Ascending aorta (tissue), 2 donors: ENCODE results near the gene YOD1. TPM values are rescaled to one million over a fixed set of nuclear protein-coding genes. Genes with fewer than 3 reads are reported as not detected.

Experiments used
- DNase-seq, 2 donors: peaks; one replicate each; pipeline ENCODE4 v3.0.0-alpha.2; 2019; ENCODE audit warnings: low spot score in 2 of 2
- H3K27ac ChIP-seq, 2 donors: fragments of 200-600 bp; sonication (generic); one replicate each; pipeline ENCODE4 v1.5.1; 2016 to 2017; ENCODE audit warnings: mild to moderate bottlenecking in 1 of 2
- H3K27me3 ChIP-seq: fragments of 200-600 bp; sonication (generic); one replicate; pipeline ENCODE4 v1.5.1; 2017
- H3K36me3 ChIP-seq, 2 donors: fragments of 200-600 bp; sonication (generic); one replicate each; pipeline ENCODE4 v1.5.1; 2016
- H3K4me1 ChIP-seq, 2 donors: fragments of 200-600 bp; sonication (generic); one replicate each; pipeline ENCODE4 v1.5.1; 2016 to 2017; ENCODE audit warnings: mild to moderate bottlenecking in 1 of 2
- H3K4me3 ChIP-seq, 2 donors: fragments of 200-600 bp; sonication (generic); one replicate each; pipeline ENCODE4 v1.5.1; 2016 to 2017; ENCODE audit warnings: mild to moderate bottlenecking in 1 of 2
- H3K9me3 ChIP-seq, 2 donors: fragments of 200-600 bp; sonication (generic); one replicate each; pipeline ENCODE4 v1.5.1; 2016
- CTCF ChIP-seq, 3 experiments: fragments of 200-600 bp in 2 of 3; fragments of 450-650 bp in 1 of 3; sonication (generic) in 2 of 3; IDR thresholded peaks; one replicate each; pipeline ENCODE4 v1.5.1; 2016 to 2019; ENCODE audit warnings: antibody characterized with exemption in 3 of 3, mild to moderate bottlenecking in 1 of 3, moderate library complexity in 1 of 3
- intact Hi-C: fragments of 100-400 bp; cut with DNase I; formaldehyde crosslinking; loops from one replicate; pipeline ENCODE4 v1.15.1; 2023
- total RNA-seq: library from RNA; depleted of rRNA; stranded (reverse); fragments of >200 nt; gene quantifications from one replicate; pipeline ENCODE4 v1.1.0, GENCODE V29; 2016

YOD1 gene
- total RNA-seq, 1 donor from 2014 or later, result 4.0 TPM

- intact Hi-C loops, result loop anchor here (1.0 to 10.0 kb wide), 7 partner anchors 27 to 1154 kb away; partner anchors contain the start of genes CD46, CD55, DYRK3 and RASSF5
- TF ChIP-seq CTCF (IDR thresholded peaks at IDR 0.05), result no peak
- no peaks in the 10 kb centered on the region for H3K27me3 ChIP-seq
These were observed 373 bp downstream of the YOD1 start for GRCh38 chr1:207050480-207051190.

GRCh38 chr1:207049974-207050391, 1.0 kb downstream of the YOD1 start:
- peak overlapping the region; percentile 81 to 91 for H3K27ac ChIP-seq
- H3K4me1 ChIP-seq, result peaks cover 9 to 16% of the 10 kb centered on the region in 2 donors
- intact Hi-C loops, result loop anchor here (1.0 to 10.0 kb wide), 7 partner anchors 27 to 1155 kb away; partner anchors contain the start of genes CD46, CD55, DYRK3 and RASSF5

More at GRCh38 chr1:207050480-207051190, 373 bp downstream of the YOD1 start:
- DNase-seq, result peak; percentile 58 to 96
- Histone ChIP-seq H3K4me3 (peak overlapping the region; percentile 79 to 96), H3K4me1 (peaks cover 9 to 16% of the 10 kb centered on the region in 2 donors), H3K27ac (peak overlapping the region; percentile 81 to 91), H3K9me3 (no peaks in the 10 kb centered on the region), H3K36me3 (peaks cover 12 to 20% of the 10 kb centered on the region in 2 donors)

GRCh38 chr1:207049514-207049913, 1.5 kb downstream of the YOD1 start:
- Histone ChIP-seq H3K4me3 (peak overlapping the region; percentile 79 to 96), H3K4me1 (peaks cover 9 to 16% of the 10 kb centered on the region in 2 donors), H3K36me3 (peaks cover 12 to 20% of the 10 kb centered on the region in 2 donors), H3K27me3 (no peaks in the 10 kb centered on the region), H3K27ac (no peak overlapping the region), H3K9me3 (no peaks in the 10 kb centered on the region)
- no peak for DNase-seq
- TF ChIP-seq CTCF (IDR thresholded peaks at IDR 0.05), result no peak
- intact Hi-C loops, result no loop called here

More at GRCh38 chr1:207049974-207050391, 1.0 kb downstream of the YOD1 start:
- no peaks in the 10 kb centered on the region for H3K9me3 ChIP-seq
- peak; percentile 49 to 73 (median 59) for TF ChIP-seq CTCF (IDR thresholded peaks at IDR 0.05)
- peak overlapping the region; percentile 79 to 96 for H3K4me3 ChIP-seq
- H3K27me3 ChIP-seq, result no peaks in the 10 kb centered on the region
- peaks cover 12 to 20% of the 10 kb centered on the region in 2 donors for H3K36me3 ChIP-seq
- DNase-seq, result no peak

- Histone ChIP-seq H3K36me3 (peaks cover 12 to 20% of the 10 kb centered on the region in 2 donors), H3K27me3 (no peaks in the 10 kb centered on the region), H3K4me3 (peak overlapping the region; percentile 79 to 96), H3K27ac (no peak overlapping the region), H3K9me3 (no peaks in the 10 kb centered on the region), H3K4me1 (peaks cover 9 to 16% of the 10 kb centered on the region in 2 donors)
- TF ChIP-seq CTCF (IDR thresholded peaks at IDR 0.05), result no peak
- no peak for DNase-seq
- intact Hi-C loops, result no loop called here
These were observed 2.0 kb downstream of the YOD1 start for GRCh38 chr1:207049054-207049453.

- Histone ChIP-seq H3K36me3 (peaks cover 12 to 25% of the 10 kb centered on the region in 2 donors), H3K4me3 (no peak overlapping the region), H3K27ac (no peak overlapping the region), H3K27me3 (no peaks in the 10 kb centered on the region), H3K9me3 (no peaks in the 10 kb centered on the region), H3K4me1 (peaks cover 9 to 13% of the 10 kb centered on the region in 2 donors)
- no peak for TF ChIP-seq CTCF (IDR thresholded peaks at IDR 0.05)
- intact Hi-C loops, result no loop called here
- DNase-seq, result no peak
These were observed 3.0 kb downstream of the YOD1 start for GRCh38 chr1:207048041-207048440.
